ENCODE data around the gene MDK. TPM values are rescaled to one million over a fixed set of nuclear protein-coding genes. Genes with fewer than 3 reads are reported as not detected.

The MDK gene
- total and polyA plus RNA-seq, 2 of the 13 experiments (the other 11 are each of a cell fraction or from before 2014, with no cell fraction given) = 312 to 407 TPM

- TF ChIP-seq ZBTB14 (CRISPR knock-in tag; IDR thresholded peaks at IDR 0.05) = peak; percentile 72
- peak; percentile 73; the same call in 1 of the 2 replicates for TF ChIP-seq RBAK (CRISPR knock-in tag; IDR thresholded peaks at IDR 0.05)
- TF ChIP-seq ZNF224 (CRISPR knock-in tag; IDR thresholded peaks at IDR 0.05) = no peak
- 0 out of 2 replicates have a peak, but pooled peaks have one; percentile 60 for TF ChIP-seq KLF13 (CRISPR knock-in tag; IDR thresholded peaks at IDR 0.05)
- TF ChIP-seq ZFP36 (IDR thresholded peaks at IDR 0.05; ENCODE audit: borderline replicate concordance, low read depth, low read length, partially characterized antibody) = no peak
- peak; percentile 83; the same call in 1 of the 2 replicates for TF ChIP-seq YEATS4 (CRISPR knock-in tag; IDR thresholded peaks at IDR 0.05; ENCODE audit: borderline replicate concordance)
- TF ChIP-seq, protein P1, sequence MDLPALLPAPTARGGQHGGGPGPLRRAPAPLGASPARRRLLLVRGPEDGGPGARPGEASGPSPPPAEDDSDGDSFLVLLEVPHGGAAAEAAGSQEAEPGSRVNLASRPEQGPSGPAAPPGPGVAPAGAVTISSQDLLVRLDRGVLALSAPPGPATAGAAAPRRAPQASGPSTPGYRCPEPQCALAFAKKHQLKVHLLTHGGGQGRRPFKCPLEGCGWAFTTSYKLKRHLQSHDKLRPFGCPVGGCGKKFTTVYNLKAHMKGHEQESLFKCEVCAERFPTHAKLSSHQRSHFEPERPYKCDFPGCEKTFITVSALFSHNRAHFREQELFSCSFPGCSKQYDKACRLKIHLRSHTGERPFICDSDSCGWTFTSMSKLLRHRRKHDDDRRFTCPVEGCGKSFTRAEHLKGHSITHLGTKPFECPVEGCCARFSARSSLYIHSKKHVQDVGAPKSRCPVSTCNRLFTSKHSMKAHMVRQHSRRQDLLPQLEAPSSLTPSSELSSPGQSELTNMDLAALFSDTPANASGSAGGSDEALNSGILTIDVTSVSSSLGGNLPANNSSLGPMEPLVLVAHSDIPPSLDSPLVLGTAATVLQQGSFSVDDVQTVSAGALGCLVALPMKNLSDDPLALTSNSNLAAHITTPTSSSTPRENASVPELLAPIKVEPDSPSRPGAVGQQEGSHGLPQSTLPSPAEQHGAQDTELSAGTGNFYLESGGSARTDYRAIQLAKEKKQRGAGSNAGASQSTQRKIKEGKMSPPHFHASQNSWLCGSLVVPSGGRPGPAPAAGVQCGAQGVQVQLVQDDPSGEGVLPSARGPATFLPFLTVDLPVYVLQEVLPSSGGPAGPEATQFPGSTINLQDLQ (CRISPR knock-in tag; IDR thresholded peaks at IDR 0.05) = peak; percentile 69; the same call in 1 of the 2 replicates
- TF ChIP-seq MTA1 (CRISPR knock-in tag; IDR thresholded peaks at IDR 0.05; ENCODE audit: borderline replicate concordance) = no peak; the same call in 1 of the 2 replicates
- TF ChIP-seq KDM4B (CRISPR knock-in tag; IDR thresholded peaks at IDR 0.05) = peak; percentile 98
- TF ChIP-seq ZMYM4 (CRISPR knock-in tag; IDR thresholded peaks at IDR 0.05) = peak; percentile 90
- TF ChIP-seq NCOA2 (CRISPR knock-in tag; IDR thresholded peaks at IDR 0.05) = peak; percentile 85
- TF ChIP-seq ZNF598 (CRISPR knock-in tag; IDR thresholded peaks at IDR 0.05; ENCODE audit: borderline replicate concordance) = peak; percentile 98; the same call in 1 of the 2 replicates
- peak; percentile 97 for TF ChIP-seq NRL (CRISPR knock-in tag; IDR thresholded peaks at IDR 0.05; ENCODE audit: borderline replicate concordance)
- TF ChIP-seq ZNF337 (CRISPR knock-in tag; IDR thresholded peaks at IDR 0.05; ENCODE audit: borderline replicate concordance, low read depth) = peak; percentile 97; the same call in 1 of the 2 replicates
- peak; percentile 99 for TF ChIP-seq BRCA1 (CRISPR knock-in tag; IDR thresholded peaks at IDR 0.05)
- TF ChIP-seq ZNF672 (CRISPR knock-in tag; IDR thresholded peaks at IDR 0.05) = no peak
- peak; percentile 34; the same call in 1 of the 2 replicates for TF ChIP-seq ZNF609 (CRISPR knock-in tag; IDR thresholded peaks at IDR 0.05; ENCODE audit: borderline replicate concordance)
- TF ChIP-seq, protein P2, sequence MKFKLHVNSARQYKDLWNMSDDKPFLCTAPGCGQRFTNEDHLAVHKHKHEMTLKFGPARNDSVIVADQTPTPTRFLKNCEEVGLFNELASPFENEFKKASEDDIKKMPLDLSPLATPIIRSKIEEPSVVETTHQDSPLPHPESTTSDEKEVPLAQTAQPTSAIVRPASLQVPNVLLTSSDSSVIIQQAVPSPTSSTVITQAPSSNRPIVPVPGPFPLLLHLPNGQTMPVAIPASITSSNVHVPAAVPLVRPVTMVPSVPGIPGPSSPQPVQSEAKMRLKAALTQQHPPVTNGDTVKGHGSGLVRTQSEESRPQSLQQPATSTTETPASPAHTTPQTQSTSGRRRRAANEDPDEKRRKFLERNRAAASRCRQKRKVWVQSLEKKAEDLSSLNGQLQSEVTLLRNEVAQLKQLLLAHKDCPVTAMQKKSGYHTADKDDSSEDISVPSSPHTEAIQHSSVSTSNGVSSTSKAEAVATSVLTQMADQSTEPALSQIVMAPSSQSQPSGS (CRISPR knock-in tag; IDR thresholded peaks at IDR 0.05) = peak; percentile 89
Observed at GRCh38 chr11:46392421-46393230, 11.2 kb downstream of the MDK start (continued).

Measured in HepG2 (cell line).